GM23338 (cell line): ENCODE measurements around the gene EEA1. TPM values are rescaled to one million over a fixed set of nuclear protein-coding genes. Genes with fewer than 3 reads are reported as not detected.

Experiments
- ATAC-seq: fragments of 200-7000 bp; cut with Tn5 transposase; 3 replicates; pipeline ENCODE4 v1.9.1; 2020
- DNase-seq: peaks from one replicate; pipeline ENCODE4 v3.0.0-alpha.2; 2015; ENCODE audit warnings: low spot score
- H2AFZ ChIP-seq: fragments of 200-600 bp; sonication (generic); 2 replicates; pipeline ENCODE4 v1.8.0; 2016; ENCODE audit warnings: antibody characterized with exemption, mild to moderate bottlenecking, moderate library complexity
- H3F3A ChIP-seq: fragments of 200-600 bp; sonication (generic); replicated peaks from 2 replicates; pipeline ENCODE4 v1.8.0; 2017; ENCODE audit warnings: antibody characterized with exemption, mixed run types, low read depth
- H3K27ac ChIP-seq: fragments of 200-600 bp; sonication (generic); 2 replicates; pipeline ENCODE4 v1.6.1; 2016; ENCODE audit warnings: low read depth
- H3K27me3 ChIP-seq: fragments of 200-600 bp; sonication (generic); 2 replicates; pipeline ENCODE4 v1.8.0; 2016; ENCODE audit warnings: mild to moderate bottlenecking, mixed run types, moderate library complexity; ENCODE audit not compliant: insufficient read depth
- H3K36me3 ChIP-seq: fragments of 200-600 bp; sonication (generic); 2 replicates; pipeline ENCODE4 v1.8.0; 2016; ENCODE audit warnings: mild to moderate bottlenecking; ENCODE audit not compliant: insufficient read depth
- H3K4me1 ChIP-seq: fragments of 200-600 bp; sonication (generic); 2 replicates; pipeline ENCODE4 v1.8.0; 2016; ENCODE audit warnings: mild to moderate bottlenecking, moderate library complexity; ENCODE audit not compliant: insufficient read depth
- H3K4me2 ChIP-seq: fragments of 200-600 bp; sonication (generic); 2 replicates; pipeline ENCODE4 v1.7.1; 2017; ENCODE audit warnings: mixed run types
- H3K4me3 ChIP-seq: fragments of 200-600 bp; sonication (generic); 2 replicates; pipeline ENCODE4 v1.6.1; 2016; ENCODE audit warnings: mixed run types
- H3K79me2 ChIP-seq: fragments of 200-600 bp; sonication (generic); replicated peaks from 2 replicates; pipeline ENCODE4 v1.8.0; 2017; ENCODE audit warnings: mild to moderate bottlenecking; ENCODE audit not compliant: insufficient read depth
- H3K9me2 ChIP-seq: fragments of 200-600 bp; sonication (generic); 2 replicates; pipeline ENCODE4 v1.8.0; 2017; ENCODE audit not compliant: insufficient read depth
- H4K20me1 ChIP-seq: fragments of 200-600 bp; sonication (generic); replicated peaks from 2 replicates; pipeline ENCODE4 v1.8.0; 2017; ENCODE audit warnings: mild to moderate bottlenecking; ENCODE audit not compliant: insufficient read depth
- H3K27ac Mint-ChIP-seq: 2 replicates; pipeline ENCODE4 v1.8.0; 2020; ENCODE audit warnings: inconsistent platforms, mild to moderate bottlenecking, moderate library complexity, mixed read lengths
- H3K27me3 Mint-ChIP-seq: 3 replicates; pipeline ENCODE4 v1.8.0; 2022; ENCODE audit warnings: low read depth, mild to moderate bottlenecking, moderate library complexity, mixed read lengths, inconsistent platforms; ENCODE audit not compliant: insufficient read depth, poor library complexity
- H3K36me3 Mint-ChIP-seq: 3 replicates; pipeline ENCODE4 v1.8.0; 2021; ENCODE audit warnings: low read depth, mild to moderate bottlenecking, inconsistent platforms, moderate library complexity, mixed read lengths
- H3K4me1 Mint-ChIP-seq: 3 replicates; pipeline ENCODE4 v1.8.0; 2020; ENCODE audit warnings: mild to moderate bottlenecking, inconsistent platforms, mixed read lengths
- H3K4me3 Mint-ChIP-seq: 3 replicates; pipeline ENCODE4 v1.8.0; 2021; ENCODE audit warnings: moderate library complexity, mild to moderate bottlenecking, inconsistent platforms, mixed read lengths
- H3K9me3 Mint-ChIP-seq: 3 replicates; pipeline ENCODE4 v1.8.0; 2020; ENCODE audit warnings: moderate library complexity, mild to moderate bottlenecking, inconsistent platforms, mixed read lengths
- CREB1 ChIP-seq: fragments of 250-450 bp; sonication (Bioruptor Pico); IDR thresholded peaks from 2 replicates; pipeline ENCODE4 v1.5.0; 2020; ENCODE audit warnings: low read depth, mild to moderate bottlenecking, moderate library complexity
- CTCF ChIP-seq, 2 experiments: fragments of 200-600 bp in 1 of 2; sonication (generic) in 1 of 2; conservative IDR thresholded peaks; 2 replicates each; pipeline versions ENCODE4 v1.5.1 to v1.6.1; 2016 to 2017; ENCODE audit warnings: antibody characterized with exemption in 2 of 2, low read depth in 2 of 2, mild to moderate bottlenecking in 2 of 2, moderate library complexity in 1 of 2
- JUNB ChIP-seq: IDR thresholded peaks from one replicate; pipeline ENCODE4 v1.6.1; 2016; ENCODE audit warnings: antibody characterized with exemption; ENCODE audit not compliant: unreplicated experiment
- REST ChIP-seq: IDR thresholded peaks from one replicate; pipeline ENCODE4 v1.6.1; 2018; ENCODE audit warnings: antibody characterized with exemption; ENCODE audit not compliant: unreplicated experiment
- ZNF114 ChIP-seq: fragments of 250-450 bp; sonication (Bioruptor Pico); IDR thresholded peaks from 2 replicates; pipeline ENCODE4 v1.5.0; 2020; ENCODE audit warnings: mild to moderate bottlenecking, moderate library complexity
- ZNF331 ChIP-seq: fragments of 250-450 bp; sonication (Bioruptor Pico); IDR thresholded peaks from 2 replicates; pipeline ENCODE4 v1.5.0; 2020; ENCODE audit warnings: low read depth, mild to moderate bottlenecking, moderate library complexity
- polyA plus RNA-seq: library from polyadenylated mRNA; unstranded; fragments of >200 nt; fragmentation: Nextera tagmentation; extraction: Ambion mirVana; gene quantifications from 2 replicates; pipeline ENCODE4 v1.2.1, GENCODE V29; 2016
- total RNA-seq: library from RNA; depleted of rRNA; stranded (reverse); fragments of >200 nt; shearing (Covaris generic); gene quantifications from 2 replicates; pipeline ENCODE4 v1.2.3, GENCODE V29; 2014
- TF ChIP-seq, protein P1 (sequence below): fragments of 250-450 bp; sonication (Bioruptor Pico); IDR thresholded peaks from 2 replicates; pipeline ENCODE4 v1.5.0; 2020; ENCODE audit warnings: mild to moderate bottlenecking, moderate library complexity

EEA1 gene
- total and polyA plus RNA-seq, 2 experiments from 2014 or later = 10.0 to 41.1 TPM

- TF ChIP-seq REST (no peak), ZNF114 (CRISPR knock-in tag) (no peak), CREB1 (no peak), CTCF (conservative IDR thresholded peaks at IDR 0.05; ENCODE audit: low read depth in 2 of 2) (no peak)
These were observed 23.3 kb upstream of the EEA1 start (continued) for GRCh38 chr12:92952394-92952793.

DNA sequence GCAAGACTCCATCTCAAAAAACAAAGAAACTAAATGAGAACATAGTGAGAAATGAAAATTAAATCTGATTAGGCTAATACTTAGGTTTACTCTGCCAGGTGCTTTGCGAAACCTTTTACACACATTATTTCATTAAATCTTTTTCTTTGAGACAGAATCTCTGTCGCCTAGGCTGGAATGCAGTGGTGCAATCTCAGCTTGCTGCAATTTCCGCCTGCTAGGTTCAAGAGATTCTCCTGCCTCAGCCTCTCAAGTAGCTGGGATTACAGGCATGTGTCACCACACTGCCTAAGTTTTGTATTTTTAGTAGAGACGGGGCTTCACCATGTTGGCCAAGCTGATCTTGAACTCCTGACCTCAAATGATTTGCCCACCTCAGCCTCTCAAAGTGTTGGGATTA, 21.9 kb upstream of the EEA1 start:
- H3K27ac ChIP-seq = no peak overlapping the region
- Mint-ChIP-seq H3K27me3 (no peaks in the 10 kb centered on the region), H3K4me3 (no peak overlapping the region), H3K27ac (no peak overlapping the region), H3K4me1 (no peaks in the 10 kb centered on the region), H3K9me3 (peaks cover 21% of the 10 kb centered on the region), H3K36me3 (peaks cover 15% of the 10 kb centered on the region)
- H3K4me3 ChIP-seq = no peak overlapping the region
- TF ChIP-seq, protein P1, sequence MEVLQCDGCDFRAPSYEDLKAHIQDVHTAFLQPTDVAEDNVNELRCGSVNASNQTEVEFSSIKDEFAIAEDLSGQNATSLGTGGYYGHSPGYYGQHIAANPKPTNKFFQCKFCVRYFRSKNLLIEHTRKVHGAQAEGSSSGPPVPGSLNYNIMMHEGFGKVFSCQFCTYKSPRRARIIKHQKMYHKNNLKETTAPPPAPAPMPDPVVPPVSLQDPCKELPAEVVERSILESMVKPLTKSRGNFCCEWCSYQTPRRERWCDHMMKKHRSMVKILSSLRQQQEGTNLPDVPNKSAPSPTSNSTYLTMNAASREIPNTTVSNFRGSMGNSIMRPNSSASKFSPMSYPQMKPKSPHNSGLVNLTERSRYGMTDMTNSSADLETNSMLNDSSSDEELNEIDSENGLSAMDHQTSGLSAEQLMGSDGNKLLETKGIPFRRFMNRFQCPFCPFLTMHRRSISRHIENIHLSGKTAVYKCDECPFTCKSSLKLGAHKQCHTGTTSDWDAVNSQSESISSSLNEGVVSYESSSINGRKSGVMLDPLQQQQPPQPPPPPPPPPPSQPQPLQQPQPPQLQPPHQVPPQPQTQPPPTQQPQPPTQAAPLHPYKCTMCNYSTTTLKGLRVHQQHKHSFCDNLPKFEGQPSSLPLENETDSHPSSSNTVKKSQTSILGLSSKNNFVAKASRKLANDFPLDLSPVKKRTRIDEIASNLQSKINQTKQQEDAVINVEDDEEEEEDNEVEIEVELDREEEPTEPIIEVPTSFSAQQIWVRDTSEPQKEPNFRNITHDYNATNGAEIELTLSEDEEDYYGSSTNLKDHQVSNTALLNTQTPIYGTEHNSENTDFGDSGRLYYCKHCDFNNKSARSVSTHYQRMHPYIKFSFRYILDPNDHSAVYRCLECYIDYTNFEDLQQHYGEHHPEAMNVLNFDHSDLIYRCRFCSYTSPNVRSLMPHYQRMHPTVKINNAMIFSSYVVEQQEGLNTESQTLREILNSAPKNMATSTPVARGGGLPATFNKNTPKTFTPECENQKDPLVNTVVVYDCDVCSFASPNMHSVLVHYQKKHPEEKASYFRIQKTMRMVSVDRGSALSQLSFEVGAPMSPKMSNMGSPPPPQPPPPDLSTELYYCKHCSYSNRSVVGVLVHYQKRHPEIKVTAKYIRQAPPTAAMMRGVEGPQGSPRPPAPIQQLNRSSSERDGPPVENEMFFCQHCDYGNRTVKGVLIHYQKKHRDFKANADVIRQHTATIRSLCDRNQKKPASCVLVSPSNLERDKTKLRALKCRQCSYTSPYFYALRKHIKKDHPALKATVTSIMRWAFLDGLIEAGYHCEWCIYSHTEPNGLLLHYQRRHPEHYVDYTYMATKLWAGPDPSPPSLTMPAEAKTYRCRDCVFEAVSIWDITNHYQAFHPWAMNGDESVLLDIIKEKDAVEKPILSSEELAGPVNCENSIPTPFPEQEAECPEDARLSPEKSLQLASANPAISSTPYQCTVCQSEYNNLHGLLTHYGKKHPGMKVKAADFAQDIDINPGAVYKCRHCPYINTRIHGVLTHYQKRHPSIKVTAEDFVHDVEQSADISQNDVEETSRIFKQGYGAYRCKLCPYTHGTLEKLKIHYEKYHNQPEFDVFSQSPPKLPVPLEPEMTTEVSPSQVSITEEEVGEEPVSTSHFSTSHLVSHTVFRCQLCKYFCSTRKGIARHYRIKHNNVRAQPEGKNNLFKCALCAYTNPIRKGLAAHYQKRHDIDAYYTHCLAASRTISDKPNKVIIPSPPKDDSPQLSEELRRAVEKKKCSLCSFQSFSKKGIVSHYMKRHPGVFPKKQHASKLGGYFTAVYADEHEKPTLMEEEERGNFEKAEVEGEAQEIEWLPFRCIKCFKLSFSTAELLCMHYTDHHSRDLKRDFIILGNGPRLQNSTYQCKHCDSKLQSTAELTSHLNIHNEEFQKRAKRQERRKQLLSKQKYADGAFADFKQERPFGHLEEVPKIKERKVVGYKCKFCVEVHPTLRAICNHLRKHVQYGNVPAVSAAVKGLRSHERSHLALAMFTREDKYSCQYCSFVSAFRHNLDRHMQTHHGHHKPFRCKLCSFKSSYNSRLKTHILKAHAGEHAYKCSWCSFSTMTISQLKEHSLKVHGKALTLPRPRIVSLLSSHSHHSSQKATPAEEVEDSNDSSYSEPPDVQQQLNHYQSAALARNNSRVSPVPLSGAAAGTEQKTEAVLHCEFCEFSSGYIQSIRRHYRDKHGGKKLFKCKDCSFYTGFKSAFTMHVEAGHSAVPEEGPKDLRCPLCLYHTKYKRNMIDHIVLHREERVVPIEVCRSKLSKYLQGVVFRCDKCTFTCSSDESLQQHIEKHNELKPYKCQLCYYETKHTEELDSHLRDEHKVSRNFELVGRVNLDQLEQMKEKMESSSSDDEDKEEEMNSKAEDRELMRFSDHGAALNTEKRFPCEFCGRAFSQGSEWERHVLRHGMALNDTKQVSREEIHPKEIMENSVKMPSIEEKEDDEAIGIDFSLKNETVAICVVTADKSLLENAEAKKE = no peak
- TF ChIP-seq ZNF331 (CRISPR knock-in tag) = no peak
- no peak for TF ChIP-seq JUNB
- TF ChIP-seq CTCF (conservative IDR thresholded peaks at IDR 0.05; ENCODE audit: low read depth in 2 of 2) = no peak
- no peak for TF ChIP-seq REST
- H3K36me3 ChIP-seq = peaks cover 6% of the 10 kb centered on the region; the same call in 1 of the 2 replicates
- H3K4me1 ChIP-seq = no peaks in the 10 kb centered on the region
- no peaks in the 10 kb centered on the region for H3K79me2 ChIP-seq
- no peak for ATAC-seq
- H3K4me2 ChIP-seq = no peak overlapping the region
- no peaks in the 10 kb centered on the region for H3K27me3 ChIP-seq
- H3K9me2 ChIP-seq = peaks cover 4% of the 10 kb centered on the region; the same call in 1 of the 2 replicates
- no peak overlapping the region for H2AFZ ChIP-seq
- no peak for DNase-seq
- no peaks in the 10 kb centered on the region for H4K20me1 ChIP-seq
- no peaks in the 10 kb centered on the region for H3F3A ChIP-seq
